ENCODE measurements around the gene MYRIP.

Gene MYRIP

DNA sequence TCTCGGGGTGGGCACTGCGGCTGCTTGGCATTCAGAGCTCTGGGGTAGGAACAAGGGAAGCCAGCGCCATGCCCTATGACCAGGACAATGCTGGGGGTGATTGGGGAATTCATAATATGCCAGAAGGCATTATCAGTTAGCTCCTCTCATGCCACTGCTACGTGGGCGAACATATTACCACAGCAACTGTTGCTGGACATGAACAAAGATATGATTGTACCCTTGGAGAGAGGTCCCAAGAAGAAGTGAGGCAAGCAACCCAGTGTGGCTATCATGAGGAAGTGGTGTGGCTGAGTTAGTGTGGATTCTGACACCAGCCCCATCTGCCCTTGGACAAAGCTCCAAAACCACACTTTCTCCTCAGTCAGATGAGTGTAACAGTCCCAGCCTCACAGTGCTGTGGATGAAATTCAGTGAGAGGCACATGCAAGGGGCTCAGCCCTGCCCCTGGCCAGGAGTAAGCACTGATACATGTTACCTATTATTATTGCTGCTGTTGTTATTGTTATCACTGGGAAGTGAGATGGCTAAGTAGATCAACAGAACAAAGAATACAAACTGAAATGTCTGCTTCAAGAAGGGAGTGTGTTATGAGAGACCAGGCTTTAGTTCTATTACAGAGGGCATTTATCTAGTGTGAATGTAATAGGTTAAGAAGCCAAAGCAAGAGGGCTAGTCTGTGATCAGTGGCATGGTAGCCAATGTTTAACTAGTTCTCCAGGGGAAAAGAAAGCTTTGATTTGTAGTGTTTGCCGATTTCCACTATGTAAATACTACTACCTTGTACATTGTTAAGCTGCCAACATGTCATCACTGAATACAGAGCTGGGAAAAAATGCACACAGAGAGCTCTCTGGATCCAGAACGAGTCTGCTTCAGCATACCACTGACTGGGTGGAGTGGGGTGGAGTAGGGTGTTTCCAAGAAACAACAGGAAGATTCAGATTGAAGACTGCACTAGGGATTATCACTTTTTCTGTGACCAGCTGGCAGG, 277.8 kb downstream of the MYRIP start:
- DNase-seq = peak; percentile 55

DNA sequence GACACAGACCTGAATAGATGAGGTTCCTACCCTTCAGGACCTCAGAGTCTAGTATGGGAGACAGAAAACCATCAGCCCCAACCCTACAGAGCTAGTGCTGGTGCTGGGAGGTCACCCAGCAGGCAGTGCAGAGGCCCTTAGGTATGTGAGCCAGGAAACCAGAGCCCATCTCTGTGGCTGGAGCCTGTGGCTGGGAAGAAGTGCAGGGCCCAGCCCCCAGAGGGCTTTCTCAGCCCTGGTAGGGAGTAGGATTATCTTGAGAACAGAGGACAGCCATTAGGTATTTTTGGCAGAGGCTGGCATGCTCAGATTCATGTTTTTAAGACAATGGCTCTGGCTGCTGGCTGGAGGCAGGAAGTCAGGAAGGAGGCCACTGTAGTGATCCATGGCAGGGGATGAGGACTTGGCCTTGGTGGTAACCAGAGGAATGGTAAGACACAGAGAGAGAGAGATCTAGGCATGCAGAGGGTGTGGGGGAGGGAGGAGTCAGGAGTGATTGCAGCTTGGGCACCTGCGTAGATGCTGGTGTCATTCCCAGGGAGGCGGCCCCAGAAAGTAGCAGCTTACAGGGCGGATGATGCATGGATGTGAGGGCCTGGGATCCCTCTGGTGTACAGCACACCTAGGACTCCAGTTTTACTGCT, 279.2 kb downstream of the MYRIP start:
- no peak for DNase-seq

GRCh38 chr3:40096661-40097111, 287.3 kb downstream of the MYRIP start:
- no peak for DNase-seq

- no peak for DNase-seq
These were observed 288.0 kb downstream of the MYRIP start for GRCh38 chr3:40097131-40098117.

GRCh38 chr3:40098261-40098759, 288.9 kb downstream of the MYRIP start:
- no peak for DNase-seq

DNA sequence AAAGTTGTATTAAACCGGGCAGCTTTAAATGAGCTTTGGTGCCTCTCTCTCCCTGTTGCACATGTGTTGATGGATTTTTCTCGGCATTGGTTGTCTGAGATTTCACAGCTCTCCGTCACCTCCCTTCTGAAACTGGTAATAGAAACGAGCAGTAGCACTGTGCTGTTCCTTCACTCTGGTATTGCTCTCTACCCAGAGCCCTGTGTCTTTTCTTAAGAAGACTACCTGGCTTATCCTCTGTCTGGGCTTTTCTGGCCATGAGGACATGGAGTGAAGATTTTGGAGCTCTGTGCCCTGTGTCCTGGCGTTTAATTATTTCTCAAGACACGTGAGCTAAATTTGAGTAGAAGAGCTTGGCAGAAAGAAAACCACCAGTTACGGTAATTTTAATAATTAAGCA, 290.5 kb downstream of the MYRIP start:
- no peak for DNase-seq

GRCh38 chr3:40102182-40102581, 292.8 kb downstream of the MYRIP start:
- no peak for DNase-seq

GRCh38 chr3:40103829-40104228, 294.4 kb downstream of the MYRIP start:
- no peak for DNase-seq

DNA sequence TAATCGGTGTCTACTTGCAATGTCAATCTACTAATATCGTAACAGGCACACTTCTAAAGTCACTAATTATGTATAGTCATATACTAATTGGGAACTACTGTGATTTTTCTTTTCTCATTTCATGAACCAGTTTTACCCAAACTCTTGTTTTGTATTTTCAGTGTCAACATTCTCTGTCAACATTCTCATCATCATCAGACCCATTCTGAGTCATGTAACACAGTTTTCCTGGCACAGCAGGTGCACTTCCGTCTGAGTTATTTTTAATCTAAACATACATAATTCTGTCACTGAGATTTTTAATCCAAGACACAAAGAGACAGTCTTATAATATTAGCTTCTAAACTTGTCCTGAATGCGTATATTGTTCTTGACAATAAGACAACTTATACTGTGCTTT, 295.0 kb downstream of the MYRIP start:
- DNase-seq = no peak

- DNase-seq = no peak
These were observed 299.2 kb downstream of the MYRIP start for GRCh38 chr3:40108643-40109042.

GRCh38 chr3:40109641-40110490, 300.5 kb downstream of the MYRIP start:
- DNase-seq = peak; percentile 5

GRCh38 chr3:40116478-40117177, 307.2 kb downstream of the MYRIP start:
- DNase-seq = no peak

DNA sequence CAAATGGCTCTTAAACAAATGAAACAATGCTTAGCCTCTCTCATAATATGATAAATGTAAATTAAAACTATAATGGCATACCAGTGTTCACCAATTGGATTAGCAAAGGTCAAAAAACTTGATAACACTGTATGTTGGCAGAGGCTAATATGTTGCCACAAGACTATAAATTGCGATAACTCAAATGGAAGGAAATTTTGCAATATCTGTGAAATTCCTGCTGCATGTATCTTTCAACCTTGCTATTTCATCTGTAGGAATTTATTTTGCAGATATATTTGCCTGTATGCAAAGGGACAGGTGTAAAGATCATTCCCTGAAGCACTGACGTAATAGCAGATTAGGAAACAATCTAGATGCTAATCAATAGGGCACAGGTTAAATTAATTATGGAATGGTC, 308.7 kb downstream of the MYRIP start:
- DNase-seq = no peak

GRCh38 chr3:40120067-40120692, 310.8 kb downstream of the MYRIP start:
- DNase-seq = no peak

GRCh38 chr3:40120806-40121205, 311.4 kb downstream of the MYRIP start:
- DNase-seq = no peak

- no peak for DNase-seq
These were observed 315.5 kb downstream of the MYRIP start for GRCh38 chr3:40124918-40125317.

- peak; percentile 65 for DNase-seq
These were observed 318.8 kb downstream of the MYRIP start for GRCh38 chr3:40128166-40128565.

DNA sequence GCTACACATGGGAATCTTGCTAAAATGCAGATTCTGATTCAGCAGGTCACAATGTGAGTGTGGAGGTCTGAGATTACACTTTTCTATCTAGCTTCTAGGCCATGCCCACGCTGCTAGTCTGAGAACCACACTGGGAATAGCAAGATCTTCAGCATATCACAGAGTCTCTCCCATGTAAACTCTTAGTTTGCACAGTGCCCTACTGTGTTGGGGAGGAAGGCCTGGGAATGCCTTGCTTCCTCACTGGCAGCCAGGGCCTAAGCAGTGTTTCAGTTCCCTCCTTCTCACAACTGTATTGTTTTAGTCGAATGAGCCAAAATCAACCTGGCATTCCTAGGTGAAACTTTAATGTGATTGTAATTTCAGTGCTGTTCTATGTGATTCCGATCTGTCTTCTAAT, 320.1 kb downstream of the MYRIP start:
- no peak for DNase-seq

DNA sequence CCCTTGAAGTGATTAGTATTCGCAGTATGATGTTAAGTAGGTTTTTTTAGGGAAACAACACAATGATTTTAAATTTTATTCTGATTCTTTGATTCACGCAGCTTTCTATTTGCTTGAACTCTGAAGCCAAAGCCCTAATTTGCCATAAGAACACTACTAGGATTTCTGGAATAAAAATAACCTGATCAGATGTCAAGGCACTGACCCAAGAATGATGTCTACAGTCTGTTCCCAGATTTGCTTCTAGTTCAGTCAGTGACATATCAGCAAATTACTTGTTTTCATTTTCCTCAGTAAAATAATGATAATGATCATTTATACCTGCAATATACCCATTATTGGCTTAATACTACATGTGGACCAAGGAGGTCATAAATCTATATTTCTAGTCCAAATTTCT, 320.6 kb downstream of the MYRIP start:
- DNase-seq = no peak

DNA sequence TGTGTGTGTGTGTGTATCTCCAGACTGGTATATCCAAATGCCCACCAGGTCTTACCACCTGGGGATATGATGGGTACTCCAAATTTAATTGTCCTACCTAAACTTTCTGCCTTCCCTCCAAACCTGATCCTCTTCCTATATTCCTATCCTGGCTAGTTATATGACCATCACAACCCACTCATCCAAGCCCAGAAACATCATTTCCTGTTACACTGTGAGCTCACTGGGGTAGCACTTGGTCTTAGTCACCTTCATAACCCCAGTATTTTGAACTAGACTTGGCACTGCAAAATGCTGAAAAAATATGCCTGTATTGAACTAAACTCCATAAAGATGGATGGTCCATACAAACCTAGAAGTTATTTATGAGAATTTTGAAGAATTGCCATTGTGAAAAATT, 321.3 kb downstream of the MYRIP start:
- no peak for DNase-seq
